Brain microvascular endothelial cell (primary cell): ENCODE data around the gene MATN1.
"Not testable (repeated sequence)": the region's sequence is repeated elsewhere in the genome, so short reads cannot be mapped to it uniquely, and the experiment has no call there.

ENCODE experiments used
- DNase-seq: peaks from one replicate; pipeline ENCODE4 v3.0.0-alpha.2; 2020
- H3K27ac ChIP-seq: fragments of 250-450 bp; sonication (Bioruptor Pico); 2 replicates; pipeline ENCODE4 v1.5.1; 2020; ENCODE audit warnings: mild to moderate bottlenecking, moderate library complexity
- H3K27me3 ChIP-seq: fragments of 250-450 bp; sonication (Bioruptor Pico); replicated peaks from 2 replicates; pipeline ENCODE4 v1.5.1; 2020; ENCODE audit warnings: mild to moderate bottlenecking
- H3K36me3 ChIP-seq: fragments of 250-450 bp; sonication (Bioruptor Pico); replicated peaks from 2 replicates; pipeline ENCODE4 v1.5.1; 2020; ENCODE audit warnings: mild to moderate bottlenecking
- H3K4me3 ChIP-seq: 2 replicates; pipeline ENCODE4 v1.5.1; 2011; ENCODE audit warnings: low read depth, mild to moderate bottlenecking, control low read depth, low read length, moderate library complexity
- in situ Hi-C: cut with HindIII; loops from 2 replicates; pipeline ENCODE4 v1.10.0; 2017; ENCODE audit warnings: low sequenced_read_pairs, low pct_ligation_motif_present
- TF ChIP-seq, protein P1 (sequence below): IDR thresholded peaks from 2 replicates; pipeline ENCODE4 v1.5.1; 2011; ENCODE audit warnings: low read depth, mild to moderate bottlenecking, moderate library complexity, low read length, control low read depth, inconsistent platforms; ENCODE audit errors: missing control alignments

The MATN1 gene, protein sequence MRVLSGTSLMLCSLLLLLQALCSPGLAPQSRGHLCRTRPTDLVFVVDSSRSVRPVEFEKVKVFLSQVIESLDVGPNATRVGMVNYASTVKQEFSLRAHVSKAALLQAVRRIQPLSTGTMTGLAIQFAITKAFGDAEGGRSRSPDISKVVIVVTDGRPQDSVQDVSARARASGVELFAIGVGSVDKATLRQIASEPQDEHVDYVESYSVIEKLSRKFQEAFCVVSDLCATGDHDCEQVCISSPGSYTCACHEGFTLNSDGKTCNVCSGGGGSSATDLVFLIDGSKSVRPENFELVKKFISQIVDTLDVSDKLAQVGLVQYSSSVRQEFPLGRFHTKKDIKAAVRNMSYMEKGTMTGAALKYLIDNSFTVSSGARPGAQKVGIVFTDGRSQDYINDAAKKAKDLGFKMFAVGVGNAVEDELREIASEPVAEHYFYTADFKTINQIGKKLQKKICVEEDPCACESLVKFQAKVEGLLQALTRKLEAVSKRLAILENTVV

DNA sequence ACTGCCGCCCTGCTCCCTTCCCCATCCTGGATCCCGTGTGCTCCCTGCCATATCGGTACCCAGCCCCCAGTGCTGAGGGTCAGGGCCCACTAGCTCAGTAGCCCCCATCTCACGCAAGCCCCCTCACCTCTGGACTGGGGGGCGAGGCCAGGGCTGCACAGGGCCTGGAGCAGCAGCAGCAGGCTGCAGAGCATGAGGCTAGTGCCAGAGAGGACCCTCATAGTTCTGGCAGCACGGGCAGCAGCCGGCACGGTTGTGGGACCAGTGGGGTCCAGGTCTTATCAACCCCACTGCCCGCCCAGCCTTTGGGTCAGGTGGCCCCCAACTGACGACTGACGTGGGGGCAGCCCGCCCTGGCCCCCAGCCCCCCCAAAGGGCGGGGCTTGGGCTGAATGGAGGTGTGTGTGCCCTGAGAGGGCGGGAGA is at the start of gene MATN1:
TSS of gene MATN1 (minus strand) at position 255 of the 425 bp plus-strand sequence. CDS start at position 221, 34 bp downstream.
- TF ChIP-seq, protein P1, sequence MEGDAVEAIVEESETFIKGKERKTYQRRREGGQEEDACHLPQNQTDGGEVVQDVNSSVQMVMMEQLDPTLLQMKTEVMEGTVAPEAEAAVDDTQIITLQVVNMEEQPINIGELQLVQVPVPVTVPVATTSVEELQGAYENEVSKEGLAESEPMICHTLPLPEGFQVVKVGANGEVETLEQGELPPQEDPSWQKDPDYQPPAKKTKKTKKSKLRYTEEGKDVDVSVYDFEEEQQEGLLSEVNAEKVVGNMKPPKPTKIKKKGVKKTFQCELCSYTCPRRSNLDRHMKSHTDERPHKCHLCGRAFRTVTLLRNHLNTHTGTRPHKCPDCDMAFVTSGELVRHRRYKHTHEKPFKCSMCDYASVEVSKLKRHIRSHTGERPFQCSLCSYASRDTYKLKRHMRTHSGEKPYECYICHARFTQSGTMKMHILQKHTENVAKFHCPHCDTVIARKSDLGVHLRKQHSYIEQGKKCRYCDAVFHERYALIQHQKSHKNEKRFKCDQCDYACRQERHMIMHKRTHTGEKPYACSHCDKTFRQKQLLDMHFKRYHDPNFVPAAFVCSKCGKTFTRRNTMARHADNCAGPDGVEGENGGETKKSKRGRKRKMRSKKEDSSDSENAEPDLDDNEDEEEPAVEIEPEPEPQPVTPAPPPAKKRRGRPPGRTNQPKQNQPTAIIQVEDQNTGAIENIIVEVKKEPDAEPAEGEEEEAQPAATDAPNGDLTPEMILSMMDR = no peak
- Histone ChIP-seq H3K27ac (no peak within 1 kb of the TSS), H3K4me3 (no peak within 1 kb of the TSS), H3K36me3 (no peaks in the 10 kb centered on the region), H3K27me3 (no peaks in the 10 kb centered on the region)
- DNase-seq = no peak
- in situ Hi-C loops = no loop called here

DNA sequence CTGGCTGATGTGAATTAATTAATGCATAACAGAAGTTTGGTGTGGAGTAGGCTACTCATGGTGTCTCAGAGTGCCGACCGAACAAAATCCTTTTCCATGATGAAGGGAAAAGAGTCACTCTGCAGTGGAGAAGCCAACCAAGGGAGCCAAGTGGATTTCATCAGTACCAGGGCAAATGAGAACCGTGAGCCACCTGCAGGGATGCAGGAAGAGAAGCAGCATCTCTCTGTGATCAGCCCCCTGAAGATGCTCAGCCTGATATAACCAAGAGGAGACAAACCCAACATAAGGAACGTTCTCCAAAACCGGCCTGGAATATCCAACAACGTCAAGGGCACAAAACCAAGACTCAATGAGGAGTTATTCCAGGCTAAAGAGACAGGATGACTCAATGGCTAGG is 47.6 kb upstream of the MATN1 start:
- H3K27ac ChIP-seq = no peak overlapping the region
- in situ Hi-C loops = no loop called here
- H3K36me3 ChIP-seq = no peaks in the 10 kb centered on the region
- no peak for DNase-seq
- H3K27me3 ChIP-seq = peaks cover 5% of the 10 kb centered on the region
- TF ChIP-seq, protein P1 = no peak
- no peak overlapping the region for H3K4me3 ChIP-seq

DNA sequence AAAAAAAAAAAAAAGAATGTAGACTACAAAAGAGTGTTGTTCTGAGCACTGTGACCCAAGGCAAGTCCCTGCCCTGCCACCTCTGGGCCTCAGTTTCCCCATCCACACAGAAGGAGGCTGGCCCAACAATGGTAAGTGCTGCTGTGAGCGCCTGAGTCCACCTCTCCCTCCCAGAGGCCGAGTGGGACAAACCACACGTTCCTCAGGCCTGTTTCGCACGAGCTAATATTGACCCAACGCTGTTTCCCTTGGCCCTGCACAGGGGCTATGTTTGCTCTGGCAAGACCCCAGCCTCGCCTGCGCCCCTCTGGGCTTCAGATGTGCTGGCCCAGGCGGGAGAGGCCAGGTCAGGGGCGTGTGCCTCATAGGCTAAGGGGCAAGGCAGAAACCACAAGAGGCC is 46.8 kb upstream of the MATN1 start:
- Histone ChIP-seq H3K27ac (no peak overlapping the region), H3K4me3 (no peak overlapping the region), H3K36me3 (no peaks in the 10 kb centered on the region), H3K27me3 (peaks cover 5% of the 10 kb centered on the region)
- in situ Hi-C loops = no loop called here
- TF ChIP-seq, protein P1 = no peak
- DNase-seq = no peak

DNA sequence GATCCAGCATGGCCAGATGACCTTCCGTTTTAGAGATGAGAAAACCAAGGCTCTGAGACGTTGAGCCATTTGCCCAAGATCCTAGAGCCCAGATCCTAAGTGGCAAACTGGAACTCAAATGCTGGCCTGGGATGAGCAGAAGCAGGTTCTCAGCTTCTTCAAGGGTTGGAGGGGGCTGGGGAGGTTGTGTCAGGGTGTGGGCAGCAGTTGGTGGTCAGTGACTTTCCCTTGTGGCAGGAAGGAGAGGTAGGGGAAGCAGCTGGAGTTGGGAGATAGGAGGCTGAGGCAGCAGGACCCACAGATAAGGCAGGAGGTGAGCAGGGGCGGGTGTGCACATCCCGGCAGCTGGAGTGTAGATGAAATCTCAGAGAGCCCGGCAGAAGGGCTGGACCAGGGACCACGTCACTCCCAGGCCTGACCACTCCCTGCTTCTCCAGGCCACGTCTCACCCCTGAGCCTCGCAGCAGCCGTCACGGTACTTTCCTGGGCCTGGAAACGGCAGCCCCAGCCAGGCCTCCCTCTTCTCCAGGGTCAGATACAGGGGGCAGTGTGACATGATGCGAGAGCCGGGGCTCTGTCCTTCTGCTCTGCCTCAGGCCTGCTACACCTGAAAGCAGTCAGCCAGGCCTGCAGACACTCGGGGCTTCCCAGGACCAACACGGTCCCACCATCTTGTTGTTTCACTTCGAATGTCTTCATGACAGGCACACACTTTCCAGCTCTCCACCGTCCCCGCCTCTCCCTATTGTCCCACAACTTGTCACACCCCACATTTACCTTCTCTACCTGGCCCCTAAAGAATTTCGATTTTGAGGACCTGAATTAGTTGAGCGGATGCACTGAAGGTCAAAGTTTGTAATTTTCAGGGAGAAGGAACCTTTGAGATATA is 45.7 kb upstream of the MATN1 start:
- in situ Hi-C loops = no loop called here
- DNase-seq = no peak
- Histone ChIP-seq H3K27ac (no peak overlapping the region), H3K36me3 (no peaks in the 10 kb centered on the region), H3K27me3 (peaks cover 5% of the 10 kb centered on the region), H3K4me3 (no peak overlapping the region)
- TF ChIP-seq, protein P1 = no peak

DNA sequence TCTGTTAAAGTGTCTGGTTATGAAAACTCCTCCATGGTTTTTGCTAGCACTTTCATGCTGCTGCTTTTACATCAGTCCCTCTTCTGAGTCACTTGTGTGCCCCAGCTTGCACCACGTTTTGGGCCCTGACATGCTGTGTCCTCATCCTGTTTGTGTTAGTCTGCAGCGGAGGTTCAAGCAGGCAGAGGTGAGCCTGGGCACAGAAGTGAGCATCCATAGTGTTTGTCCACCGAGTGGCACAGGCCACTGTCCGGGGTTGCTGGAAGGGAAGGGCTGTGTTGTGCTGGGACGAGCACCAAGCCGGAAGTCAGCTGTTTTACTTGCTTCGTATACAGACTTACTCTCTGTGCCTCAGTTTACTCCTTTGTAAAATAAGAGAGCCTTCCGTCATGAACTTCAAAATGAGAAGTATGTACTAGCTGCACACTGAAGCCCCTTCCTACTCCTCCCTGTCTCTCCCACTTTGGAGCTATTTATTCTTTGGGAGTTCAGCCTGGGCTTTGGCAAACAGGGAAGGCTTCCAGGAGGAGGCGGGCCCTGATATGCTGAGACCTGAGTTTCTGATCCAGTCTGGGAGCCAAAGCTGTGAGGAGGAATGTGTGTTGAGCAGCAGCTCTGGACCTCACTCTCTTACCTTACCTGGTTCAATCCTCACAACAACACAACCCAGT is 44.9 kb upstream of the MATN1 start:
- DNase-seq = no peak
- TF ChIP-seq, protein P1 = no peak
- H3K4me3 ChIP-seq = no peak overlapping the region
- H3K27me3 ChIP-seq = peaks cover 5% of the 10 kb centered on the region
- in situ Hi-C loops = no loop called here
- no peak overlapping the region for H3K27ac ChIP-seq
- H3K36me3 ChIP-seq = no peaks in the 10 kb centered on the region

DNA sequence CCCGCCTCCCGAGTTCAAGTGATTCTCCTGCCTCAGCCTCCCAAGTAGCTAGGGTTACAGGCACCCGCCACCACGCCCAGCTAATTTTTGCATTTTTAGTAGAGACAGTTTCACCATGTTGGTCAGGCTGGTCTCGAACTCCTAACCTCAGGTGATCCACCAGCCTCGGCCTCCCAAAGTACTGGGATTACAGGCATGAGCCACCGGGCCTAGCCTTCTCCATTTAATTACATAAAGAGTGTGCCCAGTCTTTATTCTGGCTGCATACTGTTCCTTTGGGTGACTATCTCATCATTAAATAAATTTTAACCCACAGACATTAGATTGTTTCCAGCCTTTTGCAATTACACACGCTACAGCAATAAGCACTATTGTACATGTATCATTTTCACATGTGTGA is 43.6 kb upstream of the MATN1 start:
- in situ Hi-C loops, H3K4me3 ChIP-seq, H3K27me3 ChIP-seq, H3K27ac ChIP-seq, DNase-seq, H3K36me3 ChIP-seq: not testable (repeated sequence)
